GM19193 (cell line): Measurements from ENCODE around the gene CLDN17.

Source experiments
- POLR2A ChIP-seq: IDR thresholded peaks from 4 replicates; pipeline ENCODE4 v1.6.1; 2011; ENCODE audit not compliant: insufficient read depth, insufficient read length; ENCODE audit errors: extremely low read depth

Gene CLDN17

GRCh38 chr21:30166705-30167104 lies at the start of gene CLDN17:
Gene CLDN17, minus strand, starts transcription at chr21:30166805. Its CDS starts 188 bp downstream, at chr21:30166617.
- no peak for TF ChIP-seq POLR2A

GRCh38 chr21:30216041-30216723 lies 49.6 kb upstream of the CLDN17 start, which contains the start of gene CLDN8:
Gene CLDN8, minus strand, starts transcription at chr21:30216097. Its CDS starts 172 bp downstream, at chr21:30215925.
- no peak for TF ChIP-seq POLR2A

- no peak for TF ChIP-seq POLR2A
Measured at GRCh38 chr21:30211071-30211470, 44.5 kb upstream of the CLDN17 start.

GRCh38 chr21:30209601-30210000 lies 43.0 kb upstream of the CLDN17 start:
- no peak for TF ChIP-seq POLR2A

- no peak for TF ChIP-seq POLR2A
Measured at GRCh38 chr21:30207252-30207579, 40.6 kb upstream of the CLDN17 start.

GRCh38 chr21:30206551-30207251 lies 40.1 kb upstream of the CLDN17 start:
- no peak for TF ChIP-seq POLR2A

GRCh38 chr21:30200000-30200399 lies 33.4 kb upstream of the CLDN17 start:
- TF ChIP-seq POLR2A: no peak

- TF ChIP-seq POLR2A: no peak
Measured at GRCh38 chr21:30194701-30195299, 28.2 kb upstream of the CLDN17 start.

- no peak for TF ChIP-seq POLR2A
Measured at GRCh38 chr21:30193201-30193600, 26.6 kb upstream of the CLDN17 start.

GRCh38 chr21:30190554-30190953 lies 23.9 kb upstream of the CLDN17 start:
- no peak for TF ChIP-seq POLR2A

- no peak for TF ChIP-seq POLR2A
Measured at GRCh38 chr21:30189773-30190172, 23.2 kb upstream of the CLDN17 start.

GRCh38 chr21:30186242-30186641 lies 19.6 kb upstream of the CLDN17 start:
- TF ChIP-seq POLR2A: no peak

- no peak for TF ChIP-seq POLR2A
Measured at GRCh38 chr21:30168086-30168485, 1.5 kb upstream of the CLDN17 start.

- no peak for TF ChIP-seq POLR2A
Measured at GRCh38 chr21:30166171-30166570, 434 bp downstream of the CLDN17 start.

GRCh38 chr21:30164796-30165195 lies 1.8 kb downstream of the CLDN17 start:
- TF ChIP-seq POLR2A: no peak

GRCh38 chr21:30153697-30154340 lies 12.8 kb downstream of the CLDN17 start:
- TF ChIP-seq POLR2A: no peak

- no peak for TF ChIP-seq POLR2A
Measured at GRCh38 chr21:30152792-30153191, 13.8 kb downstream of the CLDN17 start.
